HCT116 (cell line): ENCODE results near the gene AQP7. TPM values are rescaled to one million over a fixed set of nuclear protein-coding genes. Genes with fewer than 3 reads are reported as not detected.

ENCODE experiments used
- ATAC-seq: fragments of 200-7000 bp; cut with Tn5 transposase; 2 replicates; pipeline ENCODE4 v1.9.1; 2020; ENCODE audit warnings: mild to moderate bottlenecking, moderate library complexity
- BruUV-seq: library from RNA; stranded (reverse); fragments of 400-500 nt; replicated peaks from 2 replicates; lab custom pipeline; 2021; lab: Mats Ljungman, UMichigan
- CTCF ChIA-PET: fragments of 300-600 bp; sonication (Branson Sonifier 250); formaldehyde crosslinking; loops from one replicate; lab custom pipeline; 2021; ENCODE audit warnings: antibody characterized with exemption; lab: Charles Lee
- POLR2A ChIA-PET: fragments of 300-600, 350-600 bp; sonication (Branson Sonifier 250); formaldehyde crosslinking; loops from one replicate; lab custom pipeline; 2021; ENCODE audit warnings: antibody characterized with exemption; lab: Charles Lee
- RAD21 ChIA-PET, 2 experiments: fragments of 300-600 bp; sonication (Branson Sonifier 250); formaldehyde crosslinking; loops; one replicate each; lab custom pipeline; 2023; ENCODE audit warnings: low total read pairs in 2 of 2; ENCODE audit not compliant: uncharacterized antibody in 2 of 2, unreplicated experiment in 2 of 2, low non-redundant PET in 1 of 2; lab: Charles Lee
- DNase-seq: peaks from one replicate; pipeline ENCODE4 v3.0.0-alpha.2; 2010; ENCODE audit warnings: low read depth, low spot score
- H2AFZ ChIP-seq: fragments of 200-600 bp; shearing (Covaris generic), sonication (generic); 2 replicates; pipeline ENCODE4 v1.6.1; 2017; ENCODE audit warnings: low read depth, mixed run types, mixed read lengths, antibody characterized with exemption, low read length; ENCODE audit not compliant: poor library complexity, severe bottlenecking
- H3K27ac ChIP-seq: 2 replicates; pipeline ENCODE4 v1.5.1; 2012; ENCODE audit warnings: low read depth, low read length
- H3K27me3 ChIP-seq: fragments of 200-600 bp; sonication (generic); 2 replicates; pipeline ENCODE4 v1.6.1; 2016; ENCODE audit warnings: mixed run types, low read length, mixed read lengths; ENCODE audit not compliant: insufficient read depth
- H3K36me3 ChIP-seq, 2 experiments: fragments of 200-500 bp in 1 of 2; fragments of 200-600 bp in 1 of 2; sonication (Bioruptor generic) in 1 of 2; sonication (generic) in 1 of 2; 2 replicates each; pipeline versions ENCODE4 v1.5.1 to v1.6.1; 2014 to 2016; ENCODE audit warnings: low read length in 2 of 2, inconsistent platforms in 1 of 2, mixed read lengths in 1 of 2, mixed run types in 1 of 2; ENCODE audit not compliant: insufficient read depth in 2 of 2, control insufficient read depth in 1 of 2
- H3K4me1 ChIP-seq, 2 experiments: fragments of 200-600 bp in 1 of 2; sonication (generic) in 1 of 2; 2 replicates each; pipeline versions ENCODE4 v1.5.1 to v1.6.1; 2012 to 2017; ENCODE audit warnings: low read length in 2 of 2, inconsistent platforms in 1 of 2, mild to moderate bottlenecking in 1 of 2, mixed read lengths in 1 of 2, mixed run types in 1 of 2, moderate library complexity in 1 of 2; ENCODE audit not compliant: insufficient read depth in 2 of 2, control insufficient read depth in 1 of 2
- H3K4me2 ChIP-seq: fragments of 200-600 bp; sonication (generic); 2 replicates; pipeline ENCODE4 v1.6.1; 2017; ENCODE audit warnings: mixed run types, low read length, mixed read lengths
- H3K4me3 ChIP-seq, 2 experiments: fragments of 200-600 bp in 1 of 2; sonication (generic) in 1 of 2; replicated peaks in 1 of 2; 2 replicates each; pipeline ENCODE4 v1.5.1; 2011 to 2016; ENCODE audit warnings: low read length in 2 of 2, control low read depth in 1 of 2, low read depth in 1 of 2, mild to moderate bottlenecking in 1 of 2, mixed read lengths in 1 of 2, mixed run types in 1 of 2
- H3K79me2 ChIP-seq: fragments of 200-600 bp; sonication (generic); 2 replicates; pipeline ENCODE4 v1.6.1; 2017; ENCODE audit warnings: mild to moderate bottlenecking, mixed run types, low read length, moderate library complexity, mixed read lengths; ENCODE audit not compliant: insufficient read depth
- H3K9ac ChIP-seq: fragments of 200-600 bp; sonication (generic); 2 replicates; pipeline ENCODE4 v1.6.1; 2016; ENCODE audit warnings: low read length, mixed read lengths
- H3K9me2 ChIP-seq: fragments of 200-600 bp; sonication (generic), shearing (Covaris generic); 2 replicates; pipeline ENCODE4 v1.6.1; 2017; ENCODE audit warnings: mixed run types, mild to moderate bottlenecking, moderate library complexity; ENCODE audit not compliant: insufficient read depth
- H3K9me3 ChIP-seq, 2 experiments: fragments of 200-500 bp in 1 of 2; fragments of 200-600 bp in 1 of 2; sonication (Bioruptor generic) in 1 of 2; sonication (generic) in 1 of 2; 2 replicates each; pipeline ENCODE4 v1.6.1; 2014 to 2017; ENCODE audit warnings: low read length in 2 of 2, mixed read lengths in 2 of 2, inconsistent platforms in 1 of 2, low read depth in 1 of 2, mild to moderate bottlenecking in 1 of 2, mixed run types in 1 of 2, moderate library complexity in 1 of 2; ENCODE audit not compliant: control insufficient read depth in 1 of 2, insufficient read depth in 1 of 2
- H4K20me1 ChIP-seq: fragments of 200-600 bp; sonication (generic), shearing (Covaris generic); 2 replicates; pipeline ENCODE4 v1.6.1; 2017; ENCODE audit warnings: mixed run types, mild to moderate bottlenecking, moderate library complexity; ENCODE audit not compliant: insufficient read depth
- CBX3 ChIP-seq: IDR thresholded peaks from 2 replicates; pipeline ENCODE4 v1.6.1; 2012; ENCODE audit warnings: low read depth
- CEBPB ChIP-seq: IDR thresholded peaks from 2 replicates; pipeline ENCODE4 v1.6.1; 2012; ENCODE audit warnings: low read depth
- EGR1 ChIP-seq: IDR thresholded peaks from 2 replicates; pipeline ENCODE4 v1.6.1; 2012; ENCODE audit warnings: low read depth
- ELF1 ChIP-seq: IDR thresholded peaks from 2 replicates; pipeline ENCODE4 v1.6.1; 2012; ENCODE audit warnings: low read depth, borderline replicate concordance
- EZH2 ChIP-seq: fragments of 200-600 bp; sonication (generic); IDR thresholded peaks from 2 replicates; pipeline ENCODE4 v1.6.1; 2017; ENCODE audit warnings: antibody characterized with exemption, mixed run types
- JUND ChIP-seq: IDR thresholded peaks from 2 replicates; pipeline ENCODE4 v1.6.1; 2012
- POLR2A ChIP-seq: IDR thresholded peaks from 2 replicates; pipeline ENCODE4 v1.7.0; 2011; ENCODE audit warnings: borderline replicate concordance; ENCODE audit not compliant: insufficient read depth, insufficient read length; ENCODE audit errors: extremely low read depth
- POLR2AphosphoS5 ChIP-seq: IDR thresholded peaks from 2 replicates; pipeline ENCODE4 v1.6.1; 2011; ENCODE audit warnings: mild to moderate bottlenecking, low read depth, low read length, moderate library complexity
- RAD21 ChIP-seq: IDR thresholded peaks from 2 replicates; pipeline ENCODE4 v1.6.1; 2012; ENCODE audit warnings: low read depth, mild to moderate bottlenecking
- SIN3A ChIP-seq: IDR thresholded peaks from 2 replicates; pipeline ENCODE4 v1.6.1; 2012; ENCODE audit warnings: low read depth
- SRF ChIP-seq: IDR thresholded peaks from 2 replicates; pipeline ENCODE4 v1.6.1; 2012; ENCODE audit warnings: low read depth
- TCF7L2 ChIP-seq: IDR thresholded peaks from 2 replicates; pipeline ENCODE4 v1.7.0; 2011; ENCODE audit warnings: borderline replicate concordance, inconsistent platforms; ENCODE audit not compliant: insufficient read depth, insufficient read length; ENCODE audit errors: extremely low read depth
- YY1 ChIP-seq: IDR thresholded peaks from 2 replicates; pipeline ENCODE4 v1.6.1; 2011; ENCODE audit warnings: low read length, low read depth, moderate library complexity, mild to moderate bottlenecking; ENCODE audit not compliant: insufficient replicate concordance; ENCODE audit errors: extremely low read depth
- ZFX ChIP-seq: fragments of 450-650 bp; IDR thresholded peaks from 2 replicates; pipeline ENCODE4 v1.6.1; 2017
- intact Hi-C: fragments of 100-400 bp; cut with micrococcal nuclease; formaldehyde crosslinking; loops from 2 replicates; pipeline ENCODE4 v1.10.0; 2022
- total RNA-seq: library from RNA; stranded (reverse); gene quantifications from one replicate; pipeline ENCODE4 v1.2.1, GENCODE V29; 2021; ENCODE audit not compliant: unreplicated experiment
- TF ChIP-seq, protein P1 (sequence below): IDR thresholded peaks from 2 replicates; pipeline ENCODE4 v1.6.1; 2012
- TF ChIP-seq, protein P2 (sequence below): IDR thresholded peaks from 2 replicates; pipeline ENCODE4 v1.6.1; 2012; ENCODE audit warnings: low read depth
- TF ChIP-seq, protein P3 (sequence below): IDR thresholded peaks from 2 replicates; pipeline ENCODE4 v1.6.1; 2011; ENCODE audit warnings: mild to moderate bottlenecking, low read length, moderate library complexity; ENCODE audit not compliant: insufficient replicate concordance; ENCODE audit errors: extremely low read depth
- TF ChIP-seq, protein P4 (sequence below), 3 experiments: fragments of 200-600 bp in 1 of 3; sonication (generic) in 1 of 3; IDR thresholded peaks in 2 of 3; conservative IDR thresholded peaks in 1 of 3; 2 replicates each; pipeline ENCODE4 v1.5.1; 2012 to 2017; ENCODE audit warnings: low read depth in 2 of 3, low read length in 2 of 3, antibody characterized with exemption in 1 of 3, borderline replicate concordance in 1 of 3, control low read depth in 1 of 3, mild to moderate bottlenecking in 1 of 3, mixed read lengths in 1 of 3, mixed run types in 1 of 3, moderate library complexity in 1 of 3; ENCODE audit not compliant: insufficient read depth in 1 of 3
- TF ChIP-seq, protein P5 (sequence below): IDR thresholded peaks from 2 replicates; pipeline ENCODE4 v1.6.1; 2012

The AQP7 gene
- total RNA-seq, 1 experiment from 2014 or later = 0.96 TPM

GRCh38 chr9:33442125-33442524, 39.8 kb upstream of the AQP7 start (continued):
- TF ChIP-seq EZH2 = no peak
- no peak for TF ChIP-seq POLR2A

DNA sequence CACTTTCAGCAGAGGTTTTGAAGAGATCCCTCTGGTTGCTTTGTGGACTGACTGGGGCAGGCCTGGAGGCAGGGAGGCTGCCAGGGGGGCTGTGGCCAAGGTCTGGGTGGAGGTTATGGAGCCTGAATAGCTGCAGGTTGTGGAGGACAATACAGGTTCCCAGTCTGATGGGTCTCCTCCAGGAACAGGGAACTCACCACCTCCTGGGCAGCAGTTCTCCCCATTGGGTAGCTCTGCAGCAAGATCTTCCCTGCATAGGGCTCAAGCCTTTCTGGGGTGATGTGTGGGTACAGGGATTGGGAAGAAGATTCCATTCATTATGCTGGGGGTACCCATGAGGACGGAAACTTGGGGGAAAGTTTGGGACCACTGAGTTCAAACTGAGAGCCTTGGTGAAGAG, 38.2 kb upstream of the AQP7 start:
- intact Hi-C loops = no loop called here
- BruUV-seq = no TSS peak
- no peak for TF ChIP-seq YY1
- no peak for TF ChIP-seq CEBPB
- TF ChIP-seq, protein P1, sequence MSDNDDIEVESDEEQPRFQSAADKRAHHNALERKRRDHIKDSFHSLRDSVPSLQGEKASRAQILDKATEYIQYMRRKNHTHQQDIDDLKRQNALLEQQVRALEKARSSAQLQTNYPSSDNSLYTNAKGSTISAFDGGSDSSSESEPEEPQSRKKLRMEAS = no peak
- TF ChIP-seq EZH2 = no peak
- no peak for TF ChIP-seq SRF
- no peak for TF ChIP-seq EGR1
- no peak for TF ChIP-seq CBX3
- TF ChIP-seq ELF1 = no peak
- TF ChIP-seq, protein P2, sequence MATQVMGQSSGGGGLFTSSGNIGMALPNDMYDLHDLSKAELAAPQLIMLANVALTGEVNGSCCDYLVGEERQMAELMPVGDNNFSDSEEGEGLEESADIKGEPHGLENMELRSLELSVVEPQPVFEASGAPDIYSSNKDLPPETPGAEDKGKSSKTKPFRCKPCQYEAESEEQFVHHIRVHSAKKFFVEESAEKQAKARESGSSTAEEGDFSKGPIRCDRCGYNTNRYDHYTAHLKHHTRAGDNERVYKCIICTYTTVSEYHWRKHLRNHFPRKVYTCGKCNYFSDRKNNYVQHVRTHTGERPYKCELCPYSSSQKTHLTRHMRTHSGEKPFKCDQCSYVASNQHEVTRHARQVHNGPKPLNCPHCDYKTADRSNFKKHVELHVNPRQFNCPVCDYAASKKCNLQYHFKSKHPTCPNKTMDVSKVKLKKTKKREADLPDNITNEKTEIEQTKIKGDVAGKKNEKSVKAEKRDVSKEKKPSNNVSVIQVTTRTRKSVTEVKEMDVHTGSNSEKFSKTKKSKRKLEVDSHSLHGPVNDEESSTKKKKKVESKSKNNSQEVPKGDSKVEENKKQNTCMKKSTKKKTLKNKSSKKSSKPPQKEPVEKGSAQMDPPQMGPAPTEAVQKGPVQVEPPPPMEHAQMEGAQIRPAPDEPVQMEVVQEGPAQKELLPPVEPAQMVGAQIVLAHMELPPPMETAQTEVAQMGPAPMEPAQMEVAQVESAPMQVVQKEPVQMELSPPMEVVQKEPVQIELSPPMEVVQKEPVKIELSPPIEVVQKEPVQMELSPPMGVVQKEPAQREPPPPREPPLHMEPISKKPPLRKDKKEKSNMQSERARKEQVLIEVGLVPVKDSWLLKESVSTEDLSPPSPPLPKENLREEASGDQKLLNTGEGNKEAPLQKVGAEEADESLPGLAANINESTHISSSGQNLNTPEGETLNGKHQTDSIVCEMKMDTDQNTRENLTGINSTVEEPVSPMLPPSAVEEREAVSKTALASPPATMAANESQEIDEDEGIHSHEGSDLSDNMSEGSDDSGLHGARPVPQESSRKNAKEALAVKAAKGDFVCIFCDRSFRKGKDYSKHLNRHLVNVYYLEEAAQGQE = no peak
- TF ChIP-seq POLR2AphosphoS5 = no peak
- TF ChIP-seq POLR2A = no peak
- TF ChIP-seq, protein P3, sequence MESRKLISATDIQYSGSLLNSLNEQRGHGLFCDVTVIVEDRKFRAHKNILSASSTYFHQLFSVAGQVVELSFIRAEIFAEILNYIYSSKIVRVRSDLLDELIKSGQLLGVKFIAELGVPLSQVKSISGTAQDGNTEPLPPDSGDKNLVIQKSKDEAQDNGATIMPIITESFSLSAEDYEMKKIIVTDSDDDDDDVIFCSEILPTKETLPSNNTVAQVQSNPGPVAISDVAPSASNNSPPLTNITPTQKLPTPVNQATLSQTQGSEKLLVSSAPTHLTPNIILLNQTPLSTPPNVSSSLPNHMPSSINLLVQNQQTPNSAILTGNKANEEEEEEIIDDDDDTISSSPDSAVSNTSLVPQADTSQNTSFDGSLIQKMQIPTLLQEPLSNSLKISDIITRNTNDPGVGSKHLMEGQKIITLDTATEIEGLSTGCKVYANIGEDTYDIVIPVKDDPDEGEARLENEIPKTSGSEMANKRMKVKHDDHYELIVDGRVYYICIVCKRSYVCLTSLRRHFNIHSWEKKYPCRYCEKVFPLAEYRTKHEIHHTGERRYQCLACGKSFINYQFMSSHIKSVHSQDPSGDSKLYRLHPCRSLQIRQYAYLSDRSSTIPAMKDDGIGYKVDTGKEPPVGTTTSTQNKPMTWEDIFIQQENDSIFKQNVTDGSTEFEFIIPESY = no peak
- no peak for TF ChIP-seq ZFX
- TF ChIP-seq RAD21 = no peak
- no peak for TF ChIP-seq TCF7L2
- TF ChIP-seq, protein P4, sequence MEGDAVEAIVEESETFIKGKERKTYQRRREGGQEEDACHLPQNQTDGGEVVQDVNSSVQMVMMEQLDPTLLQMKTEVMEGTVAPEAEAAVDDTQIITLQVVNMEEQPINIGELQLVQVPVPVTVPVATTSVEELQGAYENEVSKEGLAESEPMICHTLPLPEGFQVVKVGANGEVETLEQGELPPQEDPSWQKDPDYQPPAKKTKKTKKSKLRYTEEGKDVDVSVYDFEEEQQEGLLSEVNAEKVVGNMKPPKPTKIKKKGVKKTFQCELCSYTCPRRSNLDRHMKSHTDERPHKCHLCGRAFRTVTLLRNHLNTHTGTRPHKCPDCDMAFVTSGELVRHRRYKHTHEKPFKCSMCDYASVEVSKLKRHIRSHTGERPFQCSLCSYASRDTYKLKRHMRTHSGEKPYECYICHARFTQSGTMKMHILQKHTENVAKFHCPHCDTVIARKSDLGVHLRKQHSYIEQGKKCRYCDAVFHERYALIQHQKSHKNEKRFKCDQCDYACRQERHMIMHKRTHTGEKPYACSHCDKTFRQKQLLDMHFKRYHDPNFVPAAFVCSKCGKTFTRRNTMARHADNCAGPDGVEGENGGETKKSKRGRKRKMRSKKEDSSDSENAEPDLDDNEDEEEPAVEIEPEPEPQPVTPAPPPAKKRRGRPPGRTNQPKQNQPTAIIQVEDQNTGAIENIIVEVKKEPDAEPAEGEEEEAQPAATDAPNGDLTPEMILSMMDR (IDR thresholded peaks at IDR 0.05 in 2 of 3, conservative IDR thresholded peaks at IDR 0.05 in 1 of 3; ENCODE audit: borderline replicate concordance in 1 of 3, insufficient read depth in 1 of 3, low read depth in 2 of 3, low read length in 2 of 3) = no peak
- TF ChIP-seq, protein P5, sequence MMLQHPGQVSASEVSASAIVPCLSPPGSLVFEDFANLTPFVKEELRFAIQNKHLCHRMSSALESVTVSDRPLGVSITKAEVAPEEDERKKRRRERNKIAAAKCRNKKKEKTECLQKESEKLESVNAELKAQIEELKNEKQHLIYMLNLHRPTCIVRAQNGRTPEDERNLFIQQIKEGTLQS = no peak
- no peak for TF ChIP-seq JUND
- no peak for TF ChIP-seq SIN3A

More for the DNA sequence above, 38.2 kb upstream of the AQP7 start:
- ChIA-PET POLR2A (interaction anchor here (1.1 kb wide), 1 partner anchor 13 kb away, joined by 3 read pairs; no protein-coding TSS in a partner anchor), CTCF (interaction anchor here (5.9 kb wide), 1 partner anchor 11 kb away, joined by 39 read pairs; no protein-coding TSS in a partner anchor), RAD21 (no interaction called here)
- no peak overlapping the region for H3K27ac ChIP-seq
- no peaks in the 10 kb centered on the region for H3K9me3 ChIP-seq
- H3K9ac ChIP-seq = no peak overlapping the region
- no peaks in the 10 kb centered on the region for H3K79me2 ChIP-seq
- no peak overlapping the region for H3K4me2 ChIP-seq
- H3K9me2 ChIP-seq = no peaks in the 10 kb centered on the region
- H3K4me1 ChIP-seq = peaks cover 36 to 50% of the 10 kb centered on the region in 2 experiments
- H3K36me3 ChIP-seq = no peaks in the 10 kb centered on the region
- DNase-seq (no peak), ATAC-seq (no peak)
- H3K4me3 ChIP-seq = no peak overlapping the region
- H2AFZ ChIP-seq = no peak overlapping the region
- no peaks in the 10 kb centered on the region for H4K20me1 ChIP-seq
- no peaks in the 10 kb centered on the region for H3K27me3 ChIP-seq
